Prostate gland (tissue), 2 donors: ENCODE results near the gene FGGY. TPM values are rescaled to one million over a fixed set of nuclear protein-coding genes. Genes with fewer than 3 reads are reported as not detected.
"Not testable (repeated sequence)": the region's sequence is repeated elsewhere in the genome, so short reads cannot be mapped to it uniquely, and the experiment has no call there.

Experiments
- DNase-seq: peaks from one replicate; pipeline ENCODE4 v3.0.0-alpha.2; 2019; ENCODE audit warnings: low spot score
- H3K27ac ChIP-seq, 2 donors: fragments of 200-600 bp; sonication (generic); 2 replicates each; pipeline ENCODE4 v1.5.1; 2017 to 2019
- H3K27me3 ChIP-seq: fragments of 200-600 bp; sonication (generic); replicated peaks from 2 replicates; pipeline ENCODE4 v1.5.1; 2019; ENCODE audit not compliant: insufficient read depth
- H3K36me3 ChIP-seq, 2 donors: fragments of 200-600 bp; sonication (generic); 1 replicate in 1 of 2; 2 replicates in 1 of 2; pipeline versions ENCODE4 v1.5.1 to v1.8.1; 2017 to 2019
- H3K4me1 ChIP-seq: fragments of 200-600 bp; sonication (generic); replicated peaks from 2 replicates; pipeline ENCODE4 v1.5.1; 2019
- H3K4me3 ChIP-seq, 2 donors: fragments of 200-600 bp; sonication (generic); 2 replicates each; pipeline ENCODE4 v1.5.1; 2017 to 2019
- H3K9me3 ChIP-seq: fragments of 200-600 bp; sonication (generic); 2 replicates; pipeline ENCODE4 v1.5.1; 2017
- CTCF ChIP-seq, 4 experiments: fragments of 200-600 bp in 2 of 4; fragments of 450-650 bp in 2 of 4; sonication (generic) in 2 of 4; IDR thresholded peaks; 1 replicate in 3 of 4; 2 replicates in 1 of 4; pipeline ENCODE4 v1.5.1; 2016 to 2019; ENCODE audit warnings: antibody characterized with exemption in 4 of 4, mild to moderate bottlenecking in 2 of 4, moderate library complexity in 2 of 4
- POLR2A ChIP-seq: fragments of 450-650 bp; IDR thresholded peaks from one replicate; pipeline ENCODE4 v1.6.1; 2016; ENCODE audit warnings: antibody characterized with exemption, mild to moderate bottlenecking
- POLR2AphosphoS5 ChIP-seq: sonication (generic); formaldehyde crosslinking; IDR thresholded peaks from one replicate; pipeline ENCODE4 v1.6.1; 2017; ENCODE audit warnings: antibody characterized with exemption
- WGBS: methylation state at CpG from one replicate; pipeline ENCODE4 v1.1.5; 2018; 5-methylcytosine and 5-hydroxymethylcytosine counted together
- intact Hi-C: fragments of 100-400 bp; cut with DNase I; formaldehyde crosslinking; loops from one replicate; pipeline ENCODE4 v1.14.2; 2022
- total RNA-seq, 2 donors: library from RNA; depleted of rRNA; stranded (reverse); fragments of >200 nt; gene quantifications; one replicate each; pipeline ENCODE4 v1.1.0, GENCODE V29; 2016

FGGY gene
- total RNA-seq, 2 donors from 2014 or later = 28.6 to 32.2 TPM

GRCh38 chr1:59574085-59574484 lies 277.2 kb downstream of the FGGY start:
- H3K36me3 ChIP-seq = no peaks in the 10 kb centered on the region
- no peak for DNase-seq
- H3K4me1 ChIP-seq = no peaks in the 10 kb centered on the region
- H3K4me3 ChIP-seq = no peak overlapping the region
- no peak overlapping the region for H3K27ac ChIP-seq
- no peaks in the 10 kb centered on the region for H3K9me3 ChIP-seq
- intact Hi-C loops = no loop called here
- H3K27me3 ChIP-seq = no peaks in the 10 kb centered on the region
- WGBS = 84% methylated on average over 2 of the region's 2 CpGs
- no peak for TF ChIP-seq POLR2AphosphoS5
- TF ChIP-seq CTCF (IDR thresholded peaks at IDR 0.05) = no peak
- TF ChIP-seq POLR2A = no peak

- Histone ChIP-seq H3K36me3 (no peaks in the 10 kb centered on the region), H3K4me3 (no peak overlapping the region), H3K27me3 (no peaks in the 10 kb centered on the region), H3K27ac (no peak overlapping the region), H3K4me1 (no peaks in the 10 kb centered on the region), H3K9me3 (no peaks in the 10 kb centered on the region)
- 90% methylated on average over 4 of the region's 4 CpGs for WGBS
- DNase-seq = no peak
- TF ChIP-seq POLR2AphosphoS5 = no peak
- TF ChIP-seq CTCF (IDR thresholded peaks at IDR 0.05) = no peak
- TF ChIP-seq POLR2A = no peak
- intact Hi-C loops = no loop called here
These were observed 280.9 kb downstream of the FGGY start for GRCh38 chr1:59577774-59578173.

- Histone ChIP-seq H3K27ac (no peak overlapping the region), H3K4me3 (no peak overlapping the region), H3K4me1 (no peaks in the 10 kb centered on the region), H3K9me3 (no peaks in the 10 kb centered on the region), H3K36me3 (no peaks in the 10 kb centered on the region), H3K27me3 (no peaks in the 10 kb centered on the region)
- intact Hi-C loops = no loop called here
- TF ChIP-seq POLR2A = no peak
- no peak for TF ChIP-seq POLR2AphosphoS5
- no peak for TF ChIP-seq CTCF (IDR thresholded peaks at IDR 0.05)
- 88% methylated on average over 1 of the region's 1 CpG for WGBS
- DNase-seq = no peak
These were observed 282.3 kb downstream of the FGGY start for GRCh38 chr1:59579222-59579621.

- no peak for DNase-seq
- Histone ChIP-seq H3K36me3 (no peaks in the 10 kb centered on the region), H3K9me3 (no peaks in the 10 kb centered on the region), H3K27me3 (no peaks in the 10 kb centered on the region), H3K4me3 (no peak overlapping the region), H3K27ac (no peak overlapping the region), H3K4me1 (no peaks in the 10 kb centered on the region)
- WGBS = 96% methylated on average over 4 of the region's 4 CpGs
- TF ChIP-seq POLR2AphosphoS5 (no peak), POLR2A (no peak), CTCF (IDR thresholded peaks at IDR 0.05) (no peak)
- intact Hi-C loops = no loop called here
These were observed 283.4 kb downstream of the FGGY start for GRCh38 chr1:59580257-59580656.

- DNase-seq, H3K9me3 ChIP-seq, H3K27ac ChIP-seq, H3K36me3 ChIP-seq, H3K4me3 ChIP-seq, H3K27me3 ChIP-seq: not testable (repeated sequence)
- H3K4me1 ChIP-seq = peaks cover 22% of the 10 kb centered on the region
- intact Hi-C loops = loop anchor here (10.0 kb wide), 1 partner anchor 808 kb away; the partner anchor contains the start of gene JUN
- whole genome bisulfite sequencing = 43% methylated on average over 2 of the region's 2 CpGs
These were observed 295.5 kb downstream of the FGGY start for GRCh38 chr1:59592410-59592809.
